ENCODE results near the gene EFNA5. TPM values are rescaled to one million over a fixed set of nuclear protein-coding genes. Genes with fewer than 3 reads are reported as not detected.

EFNA5 gene
- total RNA-seq, 1 experiment from 2014 or later = 0.22 TPM

DNA sequence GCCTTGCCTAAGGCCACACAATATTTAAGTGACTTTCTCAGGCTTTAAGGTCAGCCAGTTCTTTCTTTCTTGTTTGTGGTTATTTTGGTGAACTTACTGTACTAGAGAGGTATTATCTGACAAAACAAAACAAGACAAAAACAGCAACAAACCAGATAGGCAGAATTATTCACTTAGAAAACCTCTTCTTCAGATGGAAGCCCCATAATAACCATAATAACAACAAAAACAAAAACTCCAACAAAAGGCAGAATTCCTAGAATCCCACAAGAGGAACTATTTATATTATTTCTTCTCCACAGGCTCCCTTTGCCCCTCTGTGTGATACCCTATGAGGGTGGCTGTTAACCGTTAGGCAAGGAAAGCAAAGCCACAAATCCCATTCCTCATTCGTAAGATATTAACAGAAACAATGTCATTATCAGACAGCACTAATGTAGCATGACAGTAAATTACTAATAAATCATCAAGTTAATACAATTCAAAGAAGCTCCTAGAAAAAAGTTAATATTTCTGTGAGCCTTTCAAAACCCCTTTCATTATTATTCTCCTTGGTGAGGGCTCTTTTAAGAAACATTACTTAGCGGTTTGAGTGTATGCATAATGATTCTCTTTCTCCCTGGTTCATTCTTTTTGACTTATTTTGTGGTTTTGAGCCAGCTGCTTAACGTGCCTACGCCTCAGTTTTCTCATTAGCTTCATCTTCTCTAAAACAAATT is 274.9 kb downstream of the EFNA5 start:
- Histone ChIP-seq H3K9me3 (ENCODE audit: control insufficient read depth in 1 of 2, insufficient read depth in 1 of 2, low read depth in 1 of 2, low read length in 2 of 2) (no peaks in the 10 kb centered on the region), H3K4me1 (ENCODE audit: control insufficient read depth in 1 of 2, insufficient read depth in 2 of 2, low read length in 2 of 2) (no peaks in the 10 kb centered on the region), H2AFZ (ENCODE audit: low read depth, low read length, poor library complexity, severe bottlenecking) (no peak overlapping the region), H3K27ac (ENCODE audit: low read depth, low read length) (no peak overlapping the region), H3K9me2 (ENCODE audit: insufficient read depth) (no peaks in the 10 kb centered on the region; the same call in 1 of the 2 replicates), H4K20me1 (ENCODE audit: insufficient read depth) (no peaks in the 10 kb centered on the region), H3K27me3 (ENCODE audit: insufficient read depth, low read length) (no peaks in the 10 kb centered on the region), H3K36me3 (ENCODE audit: control insufficient read depth in 1 of 2, insufficient read depth in 2 of 2, low read length in 2 of 2) (no peaks in the 10 kb centered on the region), H3K9ac (ENCODE audit: low read length) (no peak overlapping the region), H3K4me2 (ENCODE audit: low read length) (no peak overlapping the region), H3K4me3 (replicated peaks in 1 of 2; ENCODE audit: low read depth in 1 of 2, low read length in 2 of 2) (no peak overlapping the region), H3K79me2 (ENCODE audit: insufficient read depth, low read length) (no peaks in the 10 kb centered on the region)
- ATAC-seq (no peak), DNase-seq (ENCODE audit: low read depth, low spot score) (no peak)
- POLR2A ChIA-PET = no interaction called here
- no TSS peak for BruUV-seq (replicated peaks)
- no peak for TF ChIP-seq CBX3 (IDR thresholded peaks at IDR 0.05; ENCODE audit: low read depth)
- TF ChIP-seq RAD21 (IDR thresholded peaks at IDR 0.05; ENCODE audit: low read depth) = no peak
- no peak for TF ChIP-seq ZFX (IDR thresholded peaks at IDR 0.05)
- TF ChIP-seq, protein P1, sequence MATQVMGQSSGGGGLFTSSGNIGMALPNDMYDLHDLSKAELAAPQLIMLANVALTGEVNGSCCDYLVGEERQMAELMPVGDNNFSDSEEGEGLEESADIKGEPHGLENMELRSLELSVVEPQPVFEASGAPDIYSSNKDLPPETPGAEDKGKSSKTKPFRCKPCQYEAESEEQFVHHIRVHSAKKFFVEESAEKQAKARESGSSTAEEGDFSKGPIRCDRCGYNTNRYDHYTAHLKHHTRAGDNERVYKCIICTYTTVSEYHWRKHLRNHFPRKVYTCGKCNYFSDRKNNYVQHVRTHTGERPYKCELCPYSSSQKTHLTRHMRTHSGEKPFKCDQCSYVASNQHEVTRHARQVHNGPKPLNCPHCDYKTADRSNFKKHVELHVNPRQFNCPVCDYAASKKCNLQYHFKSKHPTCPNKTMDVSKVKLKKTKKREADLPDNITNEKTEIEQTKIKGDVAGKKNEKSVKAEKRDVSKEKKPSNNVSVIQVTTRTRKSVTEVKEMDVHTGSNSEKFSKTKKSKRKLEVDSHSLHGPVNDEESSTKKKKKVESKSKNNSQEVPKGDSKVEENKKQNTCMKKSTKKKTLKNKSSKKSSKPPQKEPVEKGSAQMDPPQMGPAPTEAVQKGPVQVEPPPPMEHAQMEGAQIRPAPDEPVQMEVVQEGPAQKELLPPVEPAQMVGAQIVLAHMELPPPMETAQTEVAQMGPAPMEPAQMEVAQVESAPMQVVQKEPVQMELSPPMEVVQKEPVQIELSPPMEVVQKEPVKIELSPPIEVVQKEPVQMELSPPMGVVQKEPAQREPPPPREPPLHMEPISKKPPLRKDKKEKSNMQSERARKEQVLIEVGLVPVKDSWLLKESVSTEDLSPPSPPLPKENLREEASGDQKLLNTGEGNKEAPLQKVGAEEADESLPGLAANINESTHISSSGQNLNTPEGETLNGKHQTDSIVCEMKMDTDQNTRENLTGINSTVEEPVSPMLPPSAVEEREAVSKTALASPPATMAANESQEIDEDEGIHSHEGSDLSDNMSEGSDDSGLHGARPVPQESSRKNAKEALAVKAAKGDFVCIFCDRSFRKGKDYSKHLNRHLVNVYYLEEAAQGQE (IDR thresholded peaks at IDR 0.05; ENCODE audit: low read depth) = no peak
- no peak for TF ChIP-seq FOSL1 (IDR thresholded peaks at IDR 0.05; ENCODE audit: low read depth)
- TF ChIP-seq YY1 (IDR thresholded peaks at IDR 0.05; ENCODE audit: extremely low read depth, insufficient replicate concordance, low read depth, low read length) = no peak
- TF ChIP-seq ELF1 (IDR thresholded peaks at IDR 0.05; ENCODE audit: borderline replicate concordance, low read depth) = no peak
- no peak for TF ChIP-seq SRF (IDR thresholded peaks at IDR 0.05; ENCODE audit: low read depth)
- no peak for TF ChIP-seq ZNF274 (IDR thresholded peaks at IDR 0.05; ENCODE audit: low read depth, low read length)
- TF ChIP-seq, protein P2, sequence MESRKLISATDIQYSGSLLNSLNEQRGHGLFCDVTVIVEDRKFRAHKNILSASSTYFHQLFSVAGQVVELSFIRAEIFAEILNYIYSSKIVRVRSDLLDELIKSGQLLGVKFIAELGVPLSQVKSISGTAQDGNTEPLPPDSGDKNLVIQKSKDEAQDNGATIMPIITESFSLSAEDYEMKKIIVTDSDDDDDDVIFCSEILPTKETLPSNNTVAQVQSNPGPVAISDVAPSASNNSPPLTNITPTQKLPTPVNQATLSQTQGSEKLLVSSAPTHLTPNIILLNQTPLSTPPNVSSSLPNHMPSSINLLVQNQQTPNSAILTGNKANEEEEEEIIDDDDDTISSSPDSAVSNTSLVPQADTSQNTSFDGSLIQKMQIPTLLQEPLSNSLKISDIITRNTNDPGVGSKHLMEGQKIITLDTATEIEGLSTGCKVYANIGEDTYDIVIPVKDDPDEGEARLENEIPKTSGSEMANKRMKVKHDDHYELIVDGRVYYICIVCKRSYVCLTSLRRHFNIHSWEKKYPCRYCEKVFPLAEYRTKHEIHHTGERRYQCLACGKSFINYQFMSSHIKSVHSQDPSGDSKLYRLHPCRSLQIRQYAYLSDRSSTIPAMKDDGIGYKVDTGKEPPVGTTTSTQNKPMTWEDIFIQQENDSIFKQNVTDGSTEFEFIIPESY (IDR thresholded peaks at IDR 0.05; ENCODE audit: extremely low read depth, insufficient replicate concordance, low read length) = no peak
- TF ChIP-seq EZH2phosphoT487 (IDR thresholded peaks at IDR 0.05; ENCODE audit: borderline replicate concordance) = no peak
- CTCF ChIA-PET = no interaction called here
- intact Hi-C loops (cut with micrococcal nuclease) = no loop called here
- RAD21 ChIA-PET (ENCODE audit: low non-redundant PET in 1 of 2, low total read pairs in 2 of 2, uncharacterized antibody in 2 of 2, unreplicated experiment in 2 of 2) = no interaction called here
